Mesodermal cell (in vitro differentiated cells): ENCODE results near the gene SEMA4B.

ENCODE experiments used
- H3K27ac ChIP-seq: 2 replicates; pipeline ENCODE4 v1.7.0; 2013; ENCODE audit warnings: mild to moderate bottlenecking, low read depth, low read length, moderate library complexity; ENCODE audit not compliant: severe bottlenecking
- H3K36me3 ChIP-seq: 2 replicates; pipeline ENCODE4 v1.7.1; 2013; ENCODE audit warnings: mild to moderate bottlenecking, low read length, moderate library complexity; ENCODE audit not compliant: control insufficient read depth, insufficient read depth
- H3K4me1 ChIP-seq: one replicate; pipeline ENCODE4 v1.7.1; 2013; ENCODE audit warnings: mild to moderate bottlenecking, low read length; ENCODE audit not compliant: insufficient read depth, control insufficient read depth, poor library complexity, severe bottlenecking
- H3K4me3 ChIP-seq: 2 replicates; pipeline ENCODE4 v1.7.0; 2013; ENCODE audit warnings: low read length, control low read depth, mild to moderate bottlenecking; ENCODE audit not compliant: insufficient read depth, poor library complexity, severe bottlenecking; ENCODE audit errors: extremely low read depth
- H3K9me3 ChIP-seq: 2 replicates; pipeline ENCODE4 v1.7.1; 2013; ENCODE audit warnings: mild to moderate bottlenecking, low read length, moderate library complexity; ENCODE audit not compliant: control insufficient read depth
- WGBS, 2 experiments: methylation state at CpG; one replicate each; pipeline ENCODE4 v1.1.5; 2013; ENCODE audit warnings: missing lambda C conversion rate in 2 of 2; ENCODE audit not compliant: insufficient coverage in 2 of 2; 5-methylcytosine and 5-hydroxymethylcytosine counted together

The SEMA4B gene

GRCh38 chr15:90230071-90230494, 29.0 kb downstream of the SEMA4B start:
- peaks cover 68% of the 10 kb centered on the region for H3K36me3 ChIP-seq
- 92 to 98% methylated on average over 11 to 12 of the region's 12 CpGs for WGBS, 2 experiments
- H3K27ac ChIP-seq = no peak overlapping the region

GRCh38 chr15:90230610-90231009, 29.5 kb downstream of the SEMA4B start:
- Histone ChIP-seq H3K36me3 (peaks cover 63% of the 10 kb centered on the region), H3K4me3 (no peak overlapping the region), H3K4me1 (peaks cover 4% of the 10 kb centered on the region), H3K9me3 (no peaks in the 10 kb centered on the region), H3K27ac (no peak overlapping the region)
- 93 to 97% methylated on average over 5 to 6 of the region's 8 CpGs for WGBS, 2 experiments

More at GRCh38 chr15:90230071-90230494, 29.0 kb downstream of the SEMA4B start:
- Histone ChIP-seq H3K4me1 (peaks cover 4% of the 10 kb centered on the region), H3K9me3 (no peaks in the 10 kb centered on the region), H3K4me3 (no peak overlapping the region)

GRCh38 chr15:90231028-90232017, 30.2 kb downstream of the SEMA4B start:
- no peaks in the 10 kb centered on the region for H3K9me3 ChIP-seq
- peaks cover 4% of the 10 kb centered on the region for H3K4me1 ChIP-seq
- peaks cover 56% of the 10 kb centered on the region for H3K36me3 ChIP-seq
- no peak overlapping the region for H3K4me3 ChIP-seq
- 91 to 94% methylated on average over 23 to 26 of the region's 27 CpGs for WGBS, 2 experiments
- H3K27ac ChIP-seq = no peak overlapping the region

- Histone ChIP-seq H3K9me3 (no peaks in the 10 kb centered on the region), H3K4me3 (no peak overlapping the region), H3K4me1 (peaks cover 4% of the 10 kb centered on the region), H3K27ac (no peak overlapping the region), H3K36me3 (peaks cover 49% of the 10 kb centered on the region)
- WGBS, 2 experiments = 92 to 96% methylated on average over 10 to 13 of the region's 13 CpGs
These were observed 31.1 kb downstream of the SEMA4B start for GRCh38 chr15:90232196-90232595.

- 10 to 21% methylated on average over 9 of the region's 9 CpGs for WGBS, 2 experiments
- Histone ChIP-seq H3K36me3 (peaks cover 41% of the 10 kb centered on the region), H3K4me3 (peak overlapping the region; percentile 77), H3K27ac (peak overlapping the region; percentile 85), H3K4me1 (peaks cover 4% of the 10 kb centered on the region), H3K9me3 (no peaks in the 10 kb centered on the region)
These were observed 31.8 kb downstream of the SEMA4B start for GRCh38 chr15:90232941-90233386.

GRCh38 chr15:90233387-90234095, 32.4 kb downstream of the SEMA4B start, which contains the start of gene CIB1:
TSS of gene CIB1 (minus strand) at chr15:90233941. CDS start at chr15:90233885, 56 bp downstream.
- WGBS, 2 experiments = 0 to 1% methylated on average over 57 to 62 of the region's 63 CpGs
- Histone ChIP-seq H3K9me3 (no peaks in the 10 kb centered on the region), H3K4me3 (peak within 1 kb of the TSS; percentile 77), H3K36me3 (peaks cover 35% of the 10 kb centered on the region), H3K4me1 (peaks cover 4% of the 10 kb centered on the region), H3K27ac (peak within 1 kb of the TSS; percentile 85)

GRCh38 chr15:90234096-90234988, 33.2 kb downstream of the SEMA4B start, which contains the start of gene GDPGP1:
TSS of gene GDPGP1 (plus strand) at chr15:90234209. CDS start at chr15:90240909, 6,700 bp downstream.
- WGBS, 2 experiments = 11 to 23% methylated on average over 25 to 26 of the region's 49 CpGs
- peaks cover 4% of the 10 kb centered on the region for H3K4me1 ChIP-seq
- peaks cover 27% of the 10 kb centered on the region for H3K36me3 ChIP-seq
- H3K9me3 ChIP-seq = no peaks in the 10 kb centered on the region
- peak within 1 kb of the TSS; percentile 85 for H3K27ac ChIP-seq
- H3K4me3 ChIP-seq = peak within 1 kb of the TSS; percentile 77

DNA sequence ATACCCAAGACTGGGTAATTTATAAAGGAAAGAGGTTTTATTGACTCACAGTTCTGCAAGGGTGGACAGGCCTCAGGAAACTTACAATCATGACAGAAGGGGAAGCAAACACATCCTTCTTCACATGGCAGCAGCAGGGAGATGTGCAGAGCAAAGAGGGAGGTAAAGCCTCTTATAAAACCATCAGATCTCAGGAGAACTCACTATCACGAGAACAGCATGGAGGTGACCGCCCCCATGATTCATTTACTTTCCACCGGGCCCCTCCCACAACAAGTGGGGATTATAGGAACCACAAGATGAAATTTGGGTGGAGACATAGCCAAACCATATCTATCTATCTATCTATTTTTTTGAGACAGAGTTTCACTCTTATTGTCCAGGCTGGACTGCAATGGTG, 38.2 kb downstream of the SEMA4B start:
- no peaks in the 10 kb centered on the region for H3K4me1 ChIP-seq
- H3K9me3 ChIP-seq = no peaks in the 10 kb centered on the region
- no peak overlapping the region for H3K4me3 ChIP-seq
- no peaks in the 10 kb centered on the region for H3K36me3 ChIP-seq
- 67 to 96% methylated on average over 1 to 3 of the region's 3 CpGs for WGBS, 2 experiments
- H3K27ac ChIP-seq = no peak overlapping the region

- no peaks in the 10 kb centered on the region for H3K9me3 ChIP-seq
- H3K36me3 ChIP-seq = no peaks in the 10 kb centered on the region
- no peaks in the 10 kb centered on the region for H3K4me1 ChIP-seq
- WGBS, 2 experiments = 91 to 97% methylated on average over 5 to 8 of the region's 8 CpGs
- no peak overlapping the region for H3K27ac ChIP-seq
- no peak overlapping the region for H3K4me3 ChIP-seq
These were observed 39.7 kb downstream of the SEMA4B start for GRCh38 chr15:90240856-90241255.
